ENCODE data around the gene CREB1. TPM values are rescaled to one million over a fixed set of nuclear protein-coding genes. Genes with fewer than 3 reads are reported as not detected.

CREB1 gene
- total RNA-seq, 1 donor from 2014 or later: 164 TPM

DNA sequence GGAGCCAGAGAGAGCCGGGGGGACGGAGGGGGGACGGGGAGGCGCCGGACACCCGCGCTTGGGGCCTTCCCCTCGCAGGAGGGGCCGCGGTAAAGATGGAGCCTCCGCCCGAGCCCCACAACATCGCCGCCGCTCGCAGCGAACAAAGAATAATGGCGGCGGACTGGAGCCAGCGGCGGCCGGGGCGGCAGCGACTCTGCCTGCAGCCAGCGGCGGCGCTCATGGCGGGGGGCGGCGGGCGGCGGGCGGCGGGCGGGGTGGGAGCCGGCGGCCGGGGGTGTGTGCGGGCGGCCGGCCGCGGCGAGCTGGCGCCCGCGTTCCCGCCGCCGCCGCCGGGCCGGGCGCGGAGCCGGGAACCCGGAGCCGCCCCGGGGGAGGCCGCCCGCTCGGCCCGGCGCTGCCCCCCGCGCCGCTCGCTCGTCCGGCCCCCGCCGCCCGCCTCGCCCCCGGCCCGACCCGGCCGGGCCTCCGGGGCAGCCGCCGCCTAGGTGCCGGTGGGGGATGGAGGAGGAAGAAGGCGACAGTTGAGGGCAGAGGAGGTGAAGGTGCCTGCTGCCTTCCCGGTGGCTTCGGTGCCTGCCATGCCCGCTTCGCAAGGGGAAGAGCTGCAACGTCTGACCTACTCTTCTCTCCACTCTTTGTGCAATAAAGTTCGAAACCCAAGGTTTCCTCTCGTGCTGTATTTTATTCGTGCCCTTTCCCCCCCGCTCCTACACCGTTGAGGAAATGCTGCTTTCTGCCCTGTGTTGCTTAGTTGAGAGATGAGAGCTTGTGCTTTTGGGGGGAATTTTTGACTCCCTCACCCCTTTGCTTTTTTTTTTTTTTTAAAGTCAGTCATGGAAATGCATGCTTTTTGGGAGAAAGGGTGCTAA, 634 bp downstream of the CREB1 start:
- Mint-ChIP-seq H3K27ac (peak overlapping the region; percentile 100), H3K36me3 (peaks cover 12% of the 10 kb centered on the region), H3K4me1 (peaks cover 51% of the 10 kb centered on the region), H3K4me3 (peak overlapping the region; percentile 99), H3K27me3 (ENCODE audit: insufficient read depth, low read depth) (peaks cover 12% of the 10 kb centered on the region), H3K9me3 (no peaks in the 10 kb centered on the region)
- TF ChIP-seq EZH2 (IDR thresholded peaks at IDR 0.05) (no peak), EZH2phosphoT487 (IDR thresholded peaks at IDR 0.05) (no peak)
- TF ChIP-seq, protein P1, sequence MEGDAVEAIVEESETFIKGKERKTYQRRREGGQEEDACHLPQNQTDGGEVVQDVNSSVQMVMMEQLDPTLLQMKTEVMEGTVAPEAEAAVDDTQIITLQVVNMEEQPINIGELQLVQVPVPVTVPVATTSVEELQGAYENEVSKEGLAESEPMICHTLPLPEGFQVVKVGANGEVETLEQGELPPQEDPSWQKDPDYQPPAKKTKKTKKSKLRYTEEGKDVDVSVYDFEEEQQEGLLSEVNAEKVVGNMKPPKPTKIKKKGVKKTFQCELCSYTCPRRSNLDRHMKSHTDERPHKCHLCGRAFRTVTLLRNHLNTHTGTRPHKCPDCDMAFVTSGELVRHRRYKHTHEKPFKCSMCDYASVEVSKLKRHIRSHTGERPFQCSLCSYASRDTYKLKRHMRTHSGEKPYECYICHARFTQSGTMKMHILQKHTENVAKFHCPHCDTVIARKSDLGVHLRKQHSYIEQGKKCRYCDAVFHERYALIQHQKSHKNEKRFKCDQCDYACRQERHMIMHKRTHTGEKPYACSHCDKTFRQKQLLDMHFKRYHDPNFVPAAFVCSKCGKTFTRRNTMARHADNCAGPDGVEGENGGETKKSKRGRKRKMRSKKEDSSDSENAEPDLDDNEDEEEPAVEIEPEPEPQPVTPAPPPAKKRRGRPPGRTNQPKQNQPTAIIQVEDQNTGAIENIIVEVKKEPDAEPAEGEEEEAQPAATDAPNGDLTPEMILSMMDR (IDR thresholded peaks at IDR 0.05): no peak
- no peaks in the 10 kb centered on the region for H3K9me3 ChIP-seq (ENCODE audit: low read depth)
- DNase-seq (ENCODE audit: low spot score): peak; percentile 86
- H3K27ac ChIP-seq: peak overlapping the region; percentile 100
- H3K4me3 ChIP-seq: peak overlapping the region; percentile 100
- H2AFZ ChIP-seq (replicated peaks): peak overlapping the region; percentile 90
- peaks cover 41% of the 10 kb centered on the region for H3K4me1 ChIP-seq
- peaks cover 17% of the 10 kb centered on the region for H3F3A ChIP-seq (ENCODE audit: low read depth)
- H3K9ac ChIP-seq: peak overlapping the region; percentile 100
- peaks cover 4% of the 10 kb centered on the region for H3K36me3 ChIP-seq
- peak overlapping the region; percentile 97 for H3K4me2 ChIP-seq
- H4K20me1 ChIP-seq (ENCODE audit: low read depth): peaks cover 49% of the 10 kb centered on the region
- peaks cover 26% of the 10 kb centered on the region for H3K27me3 ChIP-seq
- peaks cover 53% of the 10 kb centered on the region for H3K79me2 ChIP-seq (ENCODE audit: low read depth)

DNA sequence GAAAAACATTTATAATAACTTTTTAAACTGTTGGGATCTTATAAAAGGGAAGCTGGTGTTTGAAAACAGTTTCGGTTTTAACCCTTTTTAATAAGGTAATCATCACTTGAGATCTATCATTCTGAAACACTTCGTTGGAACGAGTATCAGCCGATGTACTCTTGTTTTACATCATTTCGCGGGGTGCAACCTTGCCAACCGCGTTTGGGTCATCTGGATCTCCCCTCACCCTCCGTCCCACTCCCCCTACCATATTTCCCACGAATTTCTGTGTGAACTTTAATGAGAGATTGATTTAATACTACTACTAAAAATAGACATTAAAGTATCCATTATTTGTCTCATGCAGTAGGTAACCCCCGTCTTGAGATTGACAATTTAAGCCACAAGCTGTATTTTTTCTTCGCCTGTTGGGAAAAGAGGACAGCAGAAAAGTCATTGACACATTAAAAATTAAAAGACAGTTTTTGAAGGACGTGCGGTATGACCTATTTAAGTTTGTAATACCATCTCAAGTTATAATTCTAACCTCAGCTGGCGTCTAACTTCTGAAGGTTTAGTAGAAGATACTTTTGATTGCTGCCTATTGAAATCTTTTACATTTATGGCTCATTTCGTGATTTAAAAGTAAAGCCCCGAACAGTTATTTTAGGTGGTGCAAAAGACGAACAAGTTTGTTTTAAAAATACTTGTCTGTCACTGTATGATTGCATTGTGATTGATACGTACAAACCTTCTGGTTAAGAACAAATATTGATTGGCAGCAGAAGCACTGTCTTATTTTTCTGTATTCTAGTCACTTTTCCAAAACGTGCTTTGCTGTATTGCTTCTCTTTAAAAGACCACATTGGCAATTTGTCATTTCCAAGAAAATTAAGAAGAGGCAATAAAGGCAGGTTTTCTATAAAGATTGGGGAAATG, 1.5 kb downstream of the CREB1 start:
- Histone ChIP-seq H3K79me2 (ENCODE audit: low read depth) (peaks cover 62% of the 10 kb centered on the region), H3F3A (ENCODE audit: low read depth) (peaks cover 17% of the 10 kb centered on the region), H3K4me2 (peak overlapping the region; percentile 97), H3K27ac (peak overlapping the region; percentile 70), H3K4me3 (peak overlapping the region; percentile 100), H4K20me1 (ENCODE audit: low read depth) (peaks cover 55% of the 10 kb centered on the region), H3K4me1 (peaks cover 33% of the 10 kb centered on the region), H3K9me3 (ENCODE audit: low read depth) (no peaks in the 10 kb centered on the region), H3K36me3 (peaks cover 4% of the 10 kb centered on the region), H2AFZ (replicated peaks) (no peak overlapping the region), H3K27me3 (peaks cover 26% of the 10 kb centered on the region), H3K9ac (peak overlapping the region; percentile 94)
- Mint-ChIP-seq H3K9me3 (no peaks in the 10 kb centered on the region), H3K27me3 (ENCODE audit: insufficient read depth, low read depth) (peaks cover 12% of the 10 kb centered on the region), H3K27ac (peak overlapping the region; percentile 98), H3K4me3 (peak overlapping the region; percentile 95), H3K36me3 (peaks cover 13% of the 10 kb centered on the region), H3K4me1 (peaks cover 43% of the 10 kb centered on the region)
- DNase-seq (ENCODE audit: low spot score): peak; percentile 19
- TF ChIP-seq EZH2phosphoT487 (IDR thresholded peaks at IDR 0.05) (no peak), EZH2 (IDR thresholded peaks at IDR 0.05) (no peak)
- TF ChIP-seq, protein P1 (IDR thresholded peaks at IDR 0.05): no peak

DNA sequence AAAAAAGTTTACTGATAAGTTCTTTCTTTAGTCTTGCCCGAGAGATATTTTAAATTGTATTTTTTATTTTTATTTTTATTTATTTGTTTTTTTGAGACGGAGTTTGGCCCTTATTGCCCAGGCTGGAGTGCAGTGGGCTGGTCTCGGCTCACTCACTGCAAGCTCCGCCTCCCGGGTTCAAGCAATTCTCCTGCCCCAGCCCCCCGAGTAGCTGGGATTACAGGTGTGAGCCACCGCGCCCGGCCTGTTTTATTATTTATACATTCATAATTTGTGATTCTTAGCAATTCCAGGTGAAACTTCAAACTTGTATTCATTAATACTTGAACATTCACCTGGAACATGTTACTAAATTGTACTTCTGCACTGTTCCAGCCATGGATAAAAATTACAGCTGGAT, 2.9 kb downstream of the CREB1 start:
- Mint-ChIP-seq H3K36me3 (peaks cover 20% of the 10 kb centered on the region), H3K4me3 (no peak overlapping the region), H3K4me1 (peaks cover 34% of the 10 kb centered on the region), H3K9me3 (no peaks in the 10 kb centered on the region), H3K27me3 (ENCODE audit: insufficient read depth, low read depth) (peaks cover 12% of the 10 kb centered on the region), H3K27ac (no peak overlapping the region)
- Histone ChIP-seq H3K4me3 (no peak overlapping the region), H3K9ac (no peak overlapping the region), H3K79me2 (ENCODE audit: low read depth) (peaks cover 76% of the 10 kb centered on the region), H3K27ac (no peak overlapping the region), H2AFZ (replicated peaks) (no peak overlapping the region), H3K4me1 (peaks cover 21% of the 10 kb centered on the region), H3K4me2 (peak overlapping the region; percentile 97), H3K9me3 (ENCODE audit: low read depth) (no peaks in the 10 kb centered on the region), H3F3A (ENCODE audit: low read depth) (peaks cover 12% of the 10 kb centered on the region), H3K27me3 (peaks cover 17% of the 10 kb centered on the region), H3K36me3 (peaks cover 9% of the 10 kb centered on the region), H4K20me1 (ENCODE audit: low read depth) (peaks cover 68% of the 10 kb centered on the region)
- no peak for DNase-seq (ENCODE audit: low spot score)
- no peak for TF ChIP-seq EZH2phosphoT487 (IDR thresholded peaks at IDR 0.05)
- no peak for TF ChIP-seq EZH2 (IDR thresholded peaks at IDR 0.05)
- TF ChIP-seq, protein P1 (IDR thresholded peaks at IDR 0.05): no peak

Data from neural progenitor cell (in vitro differentiated cells).